Measurements from ENCODE around the gene CBLN1. TPM values are rescaled to one million over a fixed set of nuclear protein-coding genes. Genes with fewer than 3 reads are reported as not detected.

CBLN1 gene
- total and polyA plus RNA-seq, 9 of the 15 experiments (the other 6 are each of a cell fraction or from before 2014, with no cell fraction given), result not detected

DNA sequence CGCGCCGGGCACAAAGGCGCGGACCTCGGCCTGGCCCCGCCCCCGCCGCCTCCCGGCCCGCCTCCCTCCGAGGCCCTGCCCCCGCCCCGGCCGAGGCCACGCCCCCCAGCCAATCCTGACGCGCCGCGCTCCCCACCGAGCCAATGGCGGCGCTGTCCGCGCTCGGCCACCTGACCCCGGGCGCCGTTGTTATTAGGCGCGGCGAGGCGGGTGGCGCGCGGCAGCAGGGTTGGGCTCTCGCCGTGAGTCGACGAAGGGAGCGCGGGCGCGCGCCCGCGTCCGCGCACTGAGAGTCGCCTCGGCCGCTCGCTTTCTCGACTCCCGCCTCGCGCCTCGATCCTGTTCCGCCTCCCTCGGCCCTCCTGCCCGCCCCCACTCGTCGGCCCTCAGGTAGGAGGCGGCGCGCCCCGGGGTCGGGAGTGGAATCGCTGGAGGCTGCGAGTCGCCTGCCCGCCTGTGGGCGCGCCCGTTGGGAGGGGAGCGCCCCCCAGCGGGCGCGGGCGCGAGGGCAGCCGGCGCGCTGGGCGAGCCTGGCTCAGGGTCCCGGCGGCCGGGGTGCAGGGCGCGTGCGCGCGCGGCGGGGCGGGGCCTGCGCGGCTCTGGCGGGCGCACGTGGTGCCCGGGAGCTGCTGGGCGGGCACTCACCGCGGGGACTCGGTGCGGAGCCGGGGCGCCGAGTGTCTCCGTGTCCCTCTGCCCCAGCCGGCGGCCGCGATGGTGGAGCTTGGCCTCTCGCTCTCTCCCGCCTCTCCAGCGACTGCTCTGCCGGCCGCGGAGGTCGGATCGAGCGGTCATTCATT lies 405 bp upstream of the CBLN1 start (continued):
- TF ChIP-seq NR2F6 (CRISPR knock-in tag; IDR thresholded peaks at IDR 0.05) (no peak), EHMT2 (IDR thresholded peaks at IDR 0.05) (no peak), BDP1 (IDR thresholded peaks at IDR 0.05; ENCODE audit: insufficient read depth, insufficient read length) (no peak), POLR3A (IDR thresholded peaks at IDR 0.05; ENCODE audit: borderline replicate concordance, extremely low read depth, insufficient read depth, insufficient read length) (no peak), FOXP4 (CRISPR knock-in tag; IDR thresholded peaks at IDR 0.05; ENCODE audit: borderline replicate concordance) (no peak), PATZ1 (CRISPR knock-in tag; IDR thresholded peaks at IDR 0.05; ENCODE audit: borderline replicate concordance) (no peak), ZNF253 (CRISPR knock-in tag; conservative IDR thresholded peaks at IDR 0.05) (no peak), SLC30A9 (CRISPR knock-in tag; IDR thresholded peaks at IDR 0.05) (no peak), ZNF764 (CRISPR knock-in tag; IDR thresholded peaks at IDR 0.05; ENCODE audit: low read depth) (no peak), TAF7 (tag; IDR thresholded peaks at IDR 0.05) (no peak), SAP30 (IDR thresholded peaks at IDR 0.05; ENCODE audit: borderline replicate concordance, insufficient read depth, low read depth, low read length, poor library complexity, severe bottlenecking) (no peak), MAZ (CRISPR knock-in tag; conservative IDR thresholded peaks at IDR 0.05 in 1 of 2, IDR thresholded peaks at IDR 0.05 in 1 of 2) (0 out of 4 replicates have a peak, but pooled peaks of 1 of the 2 experiments have one; percentile 52), ZNF140 (CRISPR knock-in tag; IDR thresholded peaks at IDR 0.05) (no peak), RBM17 (IDR thresholded peaks at IDR 0.05; ENCODE audit: borderline replicate concordance, low read depth, low read length) (no peak), SOX6 (IDR thresholded peaks at IDR 0.05) (no peak), CBFA2T2 (conservative IDR thresholded peaks at IDR 0.05) (no peak), CCAR2 (IDR thresholded peaks at IDR 0.05; ENCODE audit: low read depth, low read length) (no peak), SIRT6 (IDR thresholded peaks at IDR 0.05; ENCODE audit: low read depth, low read length) (no peak), SETDB1 (IDR thresholded peaks at IDR 0.05; ENCODE audit: low read length) (no peak), ZBTB17 (CRISPR knock-in tag; IDR thresholded peaks at IDR 0.05) (no peak)
- TF ChIP-seq, protein P1, sequence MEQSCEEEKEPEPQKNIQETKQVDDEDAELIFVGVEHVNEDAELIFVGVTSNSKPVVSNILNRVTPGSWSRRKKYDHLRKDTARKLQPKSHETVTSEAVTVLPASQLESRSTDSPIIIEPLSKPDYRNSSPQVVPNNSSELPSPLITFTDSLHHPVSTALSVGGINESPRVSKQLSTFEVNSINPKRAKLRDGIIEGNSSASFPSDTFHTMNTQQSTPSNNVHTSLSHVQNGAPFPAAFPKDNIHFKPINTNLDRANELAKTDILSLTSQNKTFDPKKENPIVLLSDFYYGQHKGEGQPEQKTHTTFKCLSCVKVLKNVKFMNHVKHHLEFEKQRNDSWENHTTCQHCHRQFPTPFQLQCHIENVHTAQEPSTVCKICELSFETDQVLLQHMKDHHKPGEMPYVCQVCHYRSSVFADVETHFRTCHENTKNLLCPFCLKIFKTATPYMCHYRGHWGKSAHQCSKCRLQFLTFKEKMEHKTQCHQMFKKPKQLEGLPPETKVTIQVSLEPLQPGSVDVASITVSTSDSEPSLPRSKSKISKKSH (CRISPR knock-in tag; IDR thresholded peaks at IDR 0.05), result no peak
- TF ChIP-seq, protein P2, sequence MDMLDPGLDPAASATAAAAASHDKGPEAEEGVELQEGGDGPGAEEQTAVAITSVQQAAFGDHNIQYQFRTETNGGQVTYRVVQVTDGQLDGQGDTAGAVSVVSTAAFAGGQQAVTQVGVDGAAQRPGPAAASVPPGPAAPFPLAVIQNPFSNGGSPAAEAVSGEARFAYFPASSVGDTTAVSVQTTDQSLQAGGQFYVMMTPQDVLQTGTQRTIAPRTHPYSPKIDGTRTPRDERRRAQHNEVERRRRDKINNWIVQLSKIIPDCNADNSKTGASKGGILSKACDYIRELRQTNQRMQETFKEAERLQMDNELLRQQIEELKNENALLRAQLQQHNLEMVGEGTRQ (CRISPR knock-in tag; IDR thresholded peaks at IDR 0.05), result peak; percentile 78
